HepG2 (cell line): Measurements from ENCODE around the gene PTX4. TPM values are rescaled to one million over a fixed set of nuclear protein-coding genes. Genes with fewer than 3 reads are reported as not detected.
A peak's percentile ranks its signal among the peaks of the same experiment; 100 is the strongest.

ENCODE experiments used
- ATAC-seq: fragments of 200-7000 bp; cut with Tn5 transposase; 3 replicates; pipeline ENCODE4 v1.9.1; 2020; ENCODE audit warnings: mild to moderate bottlenecking, moderate library complexity
- BruUV-seq: library from RNA; stranded (reverse); fragments of 400-500 nt; replicated peaks from 2 replicates; lab custom pipeline; 2021; lab: Mats Ljungman, UMichigan
- CTCF ChIA-PET: fragments of 300-600 bp; formaldehyde crosslinking; extraction: SDS; loops from one replicate; lab custom pipeline; 2021; ENCODE audit warnings: low total read pairs, inconsistent platforms, low intra/inter-chr PET ratio; lab: Yijun Ruan, JAX
- POLR2A ChIA-PET: fragments of 350-600 bp; sonication (Branson Sonifier 250); formaldehyde crosslinking; loops from one replicate; lab custom pipeline; 2020; ENCODE audit warnings: antibody characterized with exemption, inconsistent platforms; lab: Yijun Ruan, JAX
- DNase-seq: peaks from one replicate; pipeline ENCODE4 v3.0.0-alpha.2; 2015; ENCODE audit warnings: low spot score
- FAIRE-seq: peaks from 3 replicates; lab custom pipeline; 2011; peaks lifted over from hg19 to GRCh38; lab: Jason Lieb, UNC
- H2AFZ ChIP-seq: one replicate; pipeline ENCODE4 v1.6.1; 2011; ENCODE audit warnings: low read length, inconsistent platforms
- H3K27ac ChIP-seq: fragments of 300-600 bp; 3 replicates; pipeline ENCODE4 v1.8.0; 2011; ENCODE audit warnings: mixed run types, mild to moderate bottlenecking, mixed read lengths, low read length, inconsistent platforms; ENCODE audit not compliant: insufficient read depth; ENCODE audit errors: extremely low read length
- H3K27me3 ChIP-seq, 2 experiments: fragments of 200-600 bp in 1 of 2; 2 replicates in 1 of 2; 3 replicates in 1 of 2; pipeline versions ENCODE4 v1.6.0 to v1.8.0; 2011; ENCODE audit warnings: low read length in 2 of 2, mild to moderate bottlenecking in 2 of 2, moderate library complexity in 2 of 2, inconsistent platforms in 1 of 2; ENCODE audit not compliant: insufficient read depth in 2 of 2, control insufficient read depth in 1 of 2
- H3K36me3 ChIP-seq, 2 experiments: fragments of 200-600 bp in 1 of 2; replicated peaks in 1 of 2; 2 replicates in 1 of 2; 3 replicates in 1 of 2; pipeline versions ENCODE4 v1.5.1 to v1.8.0; 2011; ENCODE audit warnings: low read length in 2 of 2, inconsistent platforms in 1 of 2; ENCODE audit not compliant: insufficient read depth in 2 of 2, control insufficient read depth in 1 of 2
- H3K4me1 ChIP-seq: 2 replicates; pipeline ENCODE4 v1.5.1; 2012; ENCODE audit warnings: low read length, inconsistent platforms; ENCODE audit not compliant: insufficient read depth
- H3K4me2 ChIP-seq: 2 replicates; pipeline ENCODE4 v1.6.0; 2011; ENCODE audit warnings: low read depth, low read length, inconsistent platforms
- H3K4me3 ChIP-seq, 3 experiments: fragments of 200-600 bp in 1 of 3; sonication (generic), shearing (Covaris generic) in 1 of 3; replicated peaks in 1 of 3; 2 replicates each; pipeline ENCODE4 v1.5.1; 2011 to 2016; ENCODE audit warnings: low read length in 3 of 3, inconsistent platforms in 2 of 3, low read depth in 2 of 3, mild to moderate bottlenecking in 2 of 3, control low read depth in 1 of 3, mixed read lengths in 1 of 3; ENCODE audit not compliant: insufficient read depth in 1 of 3
- H3K79me2 ChIP-seq: one replicate; pipeline ENCODE4 v1.6.1; 2011; ENCODE audit warnings: low read length, inconsistent platforms; ENCODE audit not compliant: insufficient read depth
- H3K9ac ChIP-seq: 2 replicates; pipeline ENCODE4 v1.6.0; 2011; ENCODE audit warnings: mild to moderate bottlenecking, low read depth, low read length, inconsistent platforms; ENCODE audit not compliant: insufficient read depth
- H3K9me3 ChIP-seq: 2 replicates; pipeline ENCODE4 v1.5.1; 2012; ENCODE audit warnings: mild to moderate bottlenecking, low read length
- H4K20me1 ChIP-seq: 2 replicates; pipeline ENCODE4 v1.6.0; 2011; ENCODE audit warnings: inconsistent platforms, mild to moderate bottlenecking, low read length, moderate library complexity; ENCODE audit not compliant: insufficient read depth
- AGO2 ChIP-seq: fragments of 200-400 bp; formaldehyde crosslinking; optimal IDR thresholded peaks from 2 replicates; pipeline ENCODE3; 2017; ENCODE audit warnings: mild to moderate bottlenecking, low read depth, low read length, moderate library complexity
- KLF13 ChIP-seq: sonication (generic); formaldehyde crosslinking; IDR thresholded peaks from 2 replicates; pipeline ENCODE4 v1.4.0; 2020; ENCODE audit warnings: mild to moderate bottlenecking, missing genetic modification reagents
- NRL ChIP-seq: sonication (generic); formaldehyde crosslinking; IDR thresholded peaks from 2 replicates; pipeline ENCODE4 v1.5.0; 2020; ENCODE audit warnings: missing genetic modification reagents, mild to moderate bottlenecking, moderate library complexity, borderline replicate concordance
- ZFP36L2 ChIP-seq: sonication (generic); formaldehyde crosslinking; IDR thresholded peaks from 2 replicates; pipeline ENCODE4 v1.4.0; 2020; ENCODE audit warnings: missing genetic modification reagents
- ZNF556 ChIP-seq: sonication (generic); formaldehyde crosslinking; IDR thresholded peaks from 2 replicates; pipeline ENCODE4 v1.4.0; 2020; ENCODE audit warnings: mild to moderate bottlenecking, missing genetic modification reagents, borderline replicate concordance
- ZNF652 ChIP-seq: IDR thresholded peaks from 2 replicates; pipeline ENCODE4 v1.6.1; 2016; ENCODE audit warnings: low read depth, borderline replicate concordance
- WGBS: methylation state at CpG from one replicate; pipeline ENCODE4 v1.1.6; 2017; ENCODE audit warnings: low lambda C conversion rate; 5-methylcytosine and 5-hydroxymethylcytosine counted together
- in situ Hi-C: cut with HindIII; loops from 2 replicates; pipeline ENCODE4 v1.10.0; 2017; ENCODE audit warnings: low pct_unique_long_range_greater_than_20kb; ENCODE audit not compliant: extremely low pct_ligation_motif_present
- intact Hi-C: fragments of 100-400 bp; cut with micrococcal nuclease; formaldehyde crosslinking; loops from one replicate; pipeline ENCODE4 v1.10.0; 2022; ENCODE audit not compliant: unreplicated experiment
- polyA plus RNA-seq, 8 experiments: library from polyadenylated mRNA; depleted of rRNA in 3 of 8; stranded (reverse) in 7 of 8; unstranded in 1 of 8; fragments of >200 nt; fragmentation: Illumina TruSeq in 4 of 8; extraction: Trizol in 4 of 8; gene quantifications; 2 replicates each; pipeline versions ENCODE4 v1.2.1 to v1.2.3, GENCODE V29; 2011 to 2016; ENCODE audit warnings: low read depth in 4 of 8, missing spikeins in 1 of 8, mixed read lengths in 1 of 8; ENCODE audit not compliant: insufficient read depth in 1 of 8
- total RNA-seq, 5 experiments: library from RNA; depleted of rRNA; stranded (reverse); fragments of >200 nt; fragmentation: Illumina TruSeq; extraction: Trizol; gene quantifications; 2 replicates each; pipeline ENCODE4 v1.2.3, GENCODE V29; 2016; ENCODE audit warnings: low read depth in 1 of 5
- TF ChIP-seq, protein P1 (sequence below): IDR thresholded peaks from 2 replicates; pipeline ENCODE4 v1.6.1; 2016; ENCODE audit warnings: mild to moderate bottlenecking, missing biosample characterization, missing genetic modification reagents
- TF ChIP-seq, protein P2 (sequence below): sonication (generic); formaldehyde crosslinking; IDR thresholded peaks from 2 replicates; pipeline ENCODE4 v1.4.0; 2020; ENCODE audit warnings: missing genetic modification reagents, low read depth, mild to moderate bottlenecking, borderline replicate concordance

PTX4 gene
- total and polyA plus RNA-seq, 2 of the 13 experiments (the other 11 are each of a cell fraction or from before 2014, with no cell fraction given), result 0.04 TPM; not detected in 1

DNA sequence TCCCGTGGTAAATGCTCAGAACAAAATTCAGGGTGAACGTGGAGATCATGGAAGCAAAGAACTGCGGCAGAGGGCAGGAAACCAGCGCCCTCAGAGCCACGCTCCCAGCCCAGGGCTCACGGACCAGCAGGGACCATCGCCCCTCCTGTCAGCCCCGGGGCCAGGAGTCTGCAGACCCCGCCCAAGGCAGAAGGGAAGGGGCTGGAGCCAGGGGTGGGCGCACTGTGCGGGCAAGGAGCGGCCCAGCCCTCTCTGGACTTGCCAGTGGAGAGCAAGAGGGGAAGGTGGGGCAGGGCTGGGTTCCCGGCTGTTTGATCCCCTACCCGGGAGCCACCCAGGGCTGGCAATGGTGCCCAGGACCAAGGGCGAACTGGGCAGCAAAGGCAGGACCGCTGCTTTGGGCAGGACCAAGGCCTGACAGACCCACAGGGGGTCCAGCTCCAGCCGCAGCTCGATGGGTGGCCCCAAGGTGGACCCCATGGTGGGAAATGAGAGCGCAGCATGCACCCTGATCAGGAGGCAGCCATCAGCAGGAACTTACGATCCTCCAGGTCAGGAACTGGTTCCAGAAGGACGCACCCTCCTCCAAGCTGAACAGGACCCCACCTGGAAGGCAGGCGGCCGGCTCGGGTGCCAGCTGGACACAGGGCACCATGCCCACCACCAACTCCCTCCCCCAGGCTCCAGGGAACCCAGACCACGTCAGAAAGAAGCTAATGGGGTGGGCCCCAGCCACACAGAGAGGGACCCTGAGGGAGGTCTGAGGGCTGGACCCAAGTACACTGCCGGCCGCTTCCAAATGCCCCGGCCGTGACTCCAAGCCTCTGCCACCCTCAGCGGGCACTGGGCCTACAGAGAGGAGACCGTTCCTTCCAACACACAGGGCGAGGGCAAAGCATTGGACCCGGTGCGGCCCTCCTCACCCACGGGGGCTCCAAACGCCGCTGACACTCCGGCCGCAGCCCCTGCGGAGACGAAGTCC lies 33.3 kb downstream of the PTX4 start:
- no peaks in the 10 kb centered on the region for H3K9me3 ChIP-seq
- no peak overlapping the region for H2AFZ ChIP-seq
- peaks cover 13 to 29% of the 10 kb centered on the region in 2 experiments; a peak in 4 of 5 replicates for H3K36me3 ChIP-seq
- no peaks in the 10 kb centered on the region for H3K27me3 ChIP-seq
- ChIA-PET POLR2A (no interaction called here), CTCF (no interaction called here)
- H4K20me1 ChIP-seq, result no peaks in the 10 kb centered on the region
- no peaks in the 10 kb centered on the region for H3K79me2 ChIP-seq
- H3K27ac ChIP-seq, result no peak overlapping the region
- H3K9ac ChIP-seq, result no peak overlapping the region
- FAIRE-seq, result no peak
- intact Hi-C loops, result no loop called here
- no peak for TF ChIP-seq ZFP36L2 (CRISPR knock-in tag)
- TF ChIP-seq, protein P1, sequence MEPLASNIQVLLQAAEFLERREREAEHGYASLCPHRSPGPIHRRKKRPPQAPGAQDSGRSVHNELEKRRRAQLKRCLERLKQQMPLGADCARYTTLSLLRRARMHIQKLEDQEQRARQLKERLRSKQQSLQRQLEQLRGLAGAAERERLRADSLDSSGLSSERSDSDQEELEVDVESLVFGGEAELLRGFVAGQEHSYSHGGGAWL, result no peak
- TF ChIP-seq NRL (CRISPR knock-in tag), result no peak
- no peak for TF ChIP-seq ZNF652 (CRISPR knock-in tag)
- no peak for TF ChIP-seq ZNF556 (CRISPR knock-in tag)
- TF ChIP-seq KLF13 (CRISPR knock-in tag), result no peak
- ATAC-seq, result no peak
- H3K4me2 ChIP-seq, result no peak overlapping the region
- H3K4me1 ChIP-seq, result no peaks in the 10 kb centered on the region
- no TSS peak for BruUV-seq
- in situ Hi-C loops, result no loop called here
- DNase-seq, result no peak
- 90% methylated on average over 17 of the region's 41 CpGs for WGBS
- H3K4me3 ChIP-seq, result no peak overlapping the region

DNA sequence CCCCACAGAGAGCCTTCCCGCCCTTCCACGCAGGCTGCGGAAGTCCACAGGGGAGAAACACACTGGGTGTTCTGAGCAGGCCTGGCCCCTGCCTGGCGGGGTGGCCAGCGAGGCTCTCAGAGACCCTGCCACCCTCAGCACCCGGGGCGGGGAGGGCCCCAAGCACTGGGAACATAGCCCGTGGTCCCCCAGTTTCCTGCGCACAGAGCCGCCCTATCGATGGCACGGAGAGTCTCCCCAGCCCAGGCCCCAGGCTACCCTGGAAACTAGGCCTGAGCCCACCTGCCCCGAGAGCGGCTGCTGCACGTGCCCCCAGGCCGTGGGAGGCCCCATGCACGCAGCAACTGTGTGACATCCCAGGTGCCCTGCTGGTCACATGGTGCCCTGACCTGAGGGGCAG lies 34.2 kb downstream of the PTX4 start:
- TF ChIP-seq, protein P2, sequence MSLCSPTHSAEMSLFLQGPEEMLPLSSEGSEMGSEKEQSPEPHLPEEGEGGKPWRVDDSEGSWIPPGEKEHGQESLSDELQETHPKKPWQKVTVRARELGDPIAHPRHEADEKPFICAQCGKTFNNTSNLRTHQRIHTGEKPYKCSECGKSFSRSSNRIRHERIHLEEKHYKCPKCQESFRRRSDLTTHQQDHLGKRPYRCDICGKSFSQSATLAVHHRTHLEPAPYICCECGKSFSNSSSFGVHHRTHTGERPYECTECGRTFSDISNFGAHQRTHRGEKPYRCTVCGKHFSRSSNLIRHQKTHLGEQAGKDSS (CRISPR knock-in tag), result no peak
- peak; percentile 41 for TF ChIP-seq AGO2
- ChIA-PET CTCF (no interaction called here), POLR2A (no interaction called here)
- ATAC-seq (no peak), DNase-seq (no peak), FAIRE-seq (no peak)
- Histone ChIP-seq H3K4me3 (no peak overlapping the region), H3K9me3 (no peaks in the 10 kb centered on the region), H4K20me1 (no peaks in the 10 kb centered on the region), H3K27me3 (no peaks in the 10 kb centered on the region), H3K9ac (no peak overlapping the region), H2AFZ (no peak overlapping the region), H3K36me3 (peaks cover 11 to 23% of the 10 kb centered on the region in 2 experiments; a peak in 4 of 5 replicates), H3K27ac (no peak overlapping the region), H3K4me1 (no peaks in the 10 kb centered on the region), H3K4me2 (no peak overlapping the region), H3K79me2 (no peaks in the 10 kb centered on the region)
- WGBS, result 96% methylated on average over 4 of the region's 17 CpGs
- BruUV-seq, result no TSS peak
- intact Hi-C loops (no loop called here), in situ Hi-C loops (no loop called here)
